C4-2B (cell line): Measurements from ENCODE around the gene CTIF.

Source experiments
- CTCF ChIP-seq: fragments of 450-650 bp; conservative IDR thresholded peaks from 2 replicates; pipeline ENCODE4 v1.5.1; 2017; ENCODE audit warnings: mild to moderate bottlenecking
- ZFX ChIP-seq: fragments of 450-650 bp; IDR thresholded peaks from 2 replicates; pipeline ENCODE4 v1.6.1; 2017

DNA sequence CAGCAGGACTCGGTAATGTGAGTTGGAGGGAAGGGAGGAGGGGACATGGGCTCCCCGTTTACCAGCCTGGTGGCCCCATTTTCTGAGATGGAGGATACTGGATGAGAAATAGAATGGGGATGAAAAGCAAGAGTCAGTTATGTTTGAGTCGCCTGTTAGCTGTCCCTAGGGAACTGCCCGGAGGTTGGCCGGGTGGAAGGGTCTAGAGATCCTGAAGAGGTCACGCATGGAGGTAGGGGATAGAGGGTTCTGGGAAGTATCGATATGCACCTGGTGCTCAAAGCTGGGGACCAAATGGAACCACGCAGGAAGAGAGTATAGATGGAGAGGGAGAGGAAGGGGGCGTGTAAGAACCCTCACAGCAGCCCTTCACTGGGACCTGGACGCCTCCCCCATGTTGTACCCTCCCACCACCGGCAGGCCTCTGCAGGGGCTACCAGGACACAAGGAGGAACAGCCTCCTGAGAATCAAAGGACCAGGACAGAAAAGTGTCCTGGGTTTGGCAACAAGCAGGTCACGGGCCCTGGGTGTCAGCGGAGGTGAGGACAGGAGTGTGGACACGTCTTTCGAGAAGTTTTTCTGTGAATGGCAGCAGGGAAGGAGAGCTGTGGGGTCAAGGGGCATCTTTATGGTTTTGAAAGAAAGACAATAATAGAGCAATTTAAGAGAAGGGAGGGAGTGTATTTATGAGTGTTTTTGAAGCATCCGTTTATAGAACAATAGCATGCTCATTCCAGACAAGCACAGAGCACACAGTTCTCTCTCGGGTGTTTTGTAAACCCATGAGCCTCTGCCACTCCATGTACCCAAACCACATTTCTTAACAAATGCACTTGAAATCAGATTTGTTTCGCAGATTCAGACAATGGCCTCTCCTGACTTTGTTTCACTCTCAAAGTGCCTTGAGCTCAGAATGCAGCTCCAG is 279.8 kb downstream of the CTIF start:
- TF ChIP-seq CTCF (no peak), ZFX (no peak)
